Kidney epithelial cell (primary cell): Measurements from ENCODE around the gene CHRNA9. TPM values are rescaled to one million over a fixed set of nuclear protein-coding genes. Genes with fewer than 3 reads are reported as not detected.

Experiments used
- DNase-seq: peaks from one replicate; pipeline ENCODE4 v3.0.0-alpha.2; 2010; ENCODE audit warnings: low read depth
- H3K27me3 ChIP-seq: 2 replicates; pipeline ENCODE4 v1.6.0; 2011; ENCODE audit warnings: low read length; ENCODE audit not compliant: control insufficient read depth, insufficient read depth
- H3K36me3 ChIP-seq: 2 replicates; pipeline ENCODE4 v1.5.1; 2011; ENCODE audit warnings: low read length; ENCODE audit not compliant: control insufficient read depth, insufficient read depth
- H3K4me3 ChIP-seq: 2 replicates; pipeline ENCODE4 v1.5.1; 2011; ENCODE audit warnings: low read depth, mild to moderate bottlenecking, control low read depth, low read length
- CTCF ChIP-seq: IDR thresholded peaks from 2 replicates; pipeline ENCODE4 v1.5.1; 2011; ENCODE audit warnings: mild to moderate bottlenecking, moderate library complexity, low read length, control low read depth, inconsistent platforms; ENCODE audit not compliant: insufficient read depth, poor library complexity, severe bottlenecking
- total RNA-seq: library from RNA; depleted of rRNA; stranded (reverse); fragments of >200 nt; gene quantifications from 2 replicates; pipeline ENCODE4 v1.2.3, GENCODE V29; 2015

CHRNA9 gene
- total RNA-seq, 1 donor from 2014 or later, result not detected

- no peaks in the 10 kb centered on the region for H3K36me3 ChIP-seq
- TF ChIP-seq CTCF, result no peak
- DNase-seq, result no peak
- no peaks in the 10 kb centered on the region for H3K27me3 ChIP-seq
- no peak overlapping the region for H3K4me3 ChIP-seq
Observed at GRCh38 chr4:40301603-40302002, 33.5 kb upstream of the CHRNA9 start.

GRCh38 chr4:40303751-40304150, 31.4 kb upstream of the CHRNA9 start:
- Histone ChIP-seq H3K36me3 (no peaks in the 10 kb centered on the region), H3K27me3 (no peaks in the 10 kb centered on the region), H3K4me3 (no peak overlapping the region)
- DNase-seq, result no peak
- no peak for TF ChIP-seq CTCF

- Histone ChIP-seq H3K36me3 (no peaks in the 10 kb centered on the region), H3K4me3 (no peak overlapping the region), H3K27me3 (no peaks in the 10 kb centered on the region)
- TF ChIP-seq CTCF, result no peak
- no peak for DNase-seq
Observed at GRCh38 chr4:40305328-40306170, 29.6 kb upstream of the CHRNA9 start.

- Histone ChIP-seq H3K27me3 (no peaks in the 10 kb centered on the region), H3K36me3 (no peaks in the 10 kb centered on the region), H3K4me3 (no peak overlapping the region)
- no peak for TF ChIP-seq CTCF
- DNase-seq, result no peak
Observed at GRCh38 chr4:40306226-40306625, 28.9 kb upstream of the CHRNA9 start.

- no peak for TF ChIP-seq CTCF
- no peak for DNase-seq
- Histone ChIP-seq H3K4me3 (no peak overlapping the region), H3K36me3 (no peaks in the 10 kb centered on the region), H3K27me3 (no peaks in the 10 kb centered on the region)
Observed at GRCh38 chr4:40306976-40307375, 28.2 kb upstream of the CHRNA9 start.
